IPS-11a (cell line): ENCODE measurements around the gene ARHGEF40.

ENCODE experiments used
- H3K4me3 ChIP-seq: one replicate; pipeline ENCODE4 v1.5.1; 2013; ENCODE audit warnings: low read depth, low read length, control low read depth

ARHGEF40 gene

DNA sequence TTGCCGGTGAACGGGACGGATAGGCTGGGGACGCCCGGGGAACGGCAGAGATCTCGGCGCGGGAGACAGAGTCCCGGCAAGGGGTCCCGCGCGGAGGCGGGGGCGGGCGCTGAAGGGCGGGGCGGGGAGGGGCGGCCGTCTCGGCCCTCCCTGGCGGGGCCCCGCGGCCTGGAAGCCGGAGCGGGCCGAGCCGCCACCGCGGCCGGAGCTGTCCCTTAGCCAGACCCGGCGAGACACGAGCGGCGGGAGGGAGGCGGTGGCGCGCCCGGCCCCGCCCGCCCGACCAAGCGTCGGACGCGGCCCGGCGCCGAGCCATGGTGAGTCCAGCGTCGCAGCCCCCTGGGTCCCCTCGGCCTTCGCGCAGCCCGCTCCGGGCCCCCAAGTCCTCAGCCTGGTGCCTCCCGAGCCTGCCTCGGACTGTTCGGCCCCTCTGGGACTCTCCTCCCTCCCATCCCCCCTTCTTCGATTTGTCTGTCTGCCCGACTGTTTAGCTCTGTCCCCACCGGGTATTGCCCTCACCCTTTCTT is at the start of gene ARHGEF40:
Gene ARHGEF40, plus strand, starts transcription at position 222 of the 527 bp plus-strand sequence. Its CDS starts 93 bp downstream, at position 315.
- peak within 1 kb of the TSS; percentile 79 for H3K4me3 ChIP-seq

DNA sequence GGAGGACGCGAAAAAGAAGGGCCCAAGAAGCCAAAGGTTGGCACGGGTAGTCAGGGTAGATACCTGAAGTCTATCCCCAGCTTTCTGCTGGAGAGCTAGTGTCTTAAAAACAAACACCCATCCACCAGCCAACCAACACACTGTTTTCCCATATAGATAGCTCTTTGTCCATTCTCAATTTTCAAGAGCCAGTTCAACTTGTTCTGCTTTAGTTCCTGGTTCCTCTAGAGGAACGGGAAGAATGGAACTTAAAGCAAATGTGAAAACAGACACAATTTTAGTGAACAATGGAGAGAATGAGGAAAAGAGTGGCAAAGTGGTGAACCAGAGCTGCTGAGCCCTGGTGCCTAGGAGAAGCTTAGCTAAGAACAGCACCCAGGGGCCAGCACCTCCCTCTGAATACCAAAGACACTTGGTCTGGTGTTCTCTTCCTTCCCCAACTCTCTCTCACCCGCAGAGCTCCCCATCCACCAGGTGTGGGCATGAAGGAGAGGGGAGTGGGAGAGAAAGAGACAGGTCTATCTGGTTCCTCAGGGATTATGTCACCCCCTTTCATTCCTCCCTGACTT is 49.0 kb upstream of the ARHGEF40 start:
- H3K4me3 ChIP-seq: no peak overlapping the region

DNA sequence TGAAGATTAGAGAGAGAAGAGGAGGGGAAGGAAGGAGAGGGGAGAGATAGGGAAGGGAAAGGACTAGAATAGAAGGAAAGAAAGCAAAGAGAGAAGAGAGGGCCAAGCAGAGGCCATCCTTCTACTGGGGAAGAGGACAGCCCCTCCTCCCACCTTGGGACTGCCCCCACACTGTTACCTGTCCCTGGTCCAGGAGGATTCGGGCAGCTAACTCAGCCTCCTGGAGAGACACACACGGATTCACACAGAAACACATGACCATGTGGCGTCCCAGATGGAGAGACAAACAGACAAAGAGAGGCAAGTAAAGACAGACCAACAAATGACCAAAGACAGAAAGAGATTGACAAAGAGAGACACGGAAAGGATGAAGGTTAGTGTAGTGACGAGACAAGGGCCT is 47.4 kb upstream of the ARHGEF40 start:
- H3K4me3 ChIP-seq: no peak overlapping the region

DNA sequence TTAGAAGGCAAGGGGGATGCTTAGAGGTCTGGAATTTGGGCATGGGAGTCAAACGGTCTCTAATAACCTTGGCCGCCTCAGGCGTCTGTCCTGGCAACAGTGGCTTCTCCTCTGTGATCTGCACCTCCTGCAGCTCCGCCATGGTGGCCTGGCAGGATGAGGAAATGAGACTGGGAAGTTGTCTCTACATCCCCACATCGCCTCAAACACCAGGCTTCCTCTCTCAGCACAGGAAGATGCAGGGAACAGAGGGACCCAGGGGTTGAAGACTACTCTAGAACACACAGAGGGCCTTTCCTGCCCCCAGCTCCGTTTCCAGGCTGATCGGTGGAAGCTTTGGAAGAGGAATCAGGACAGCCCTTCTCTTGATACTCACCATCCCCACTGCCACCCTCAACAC is 46.9 kb upstream of the ARHGEF40 start:
- no peak overlapping the region for H3K4me3 ChIP-seq

DNA sequence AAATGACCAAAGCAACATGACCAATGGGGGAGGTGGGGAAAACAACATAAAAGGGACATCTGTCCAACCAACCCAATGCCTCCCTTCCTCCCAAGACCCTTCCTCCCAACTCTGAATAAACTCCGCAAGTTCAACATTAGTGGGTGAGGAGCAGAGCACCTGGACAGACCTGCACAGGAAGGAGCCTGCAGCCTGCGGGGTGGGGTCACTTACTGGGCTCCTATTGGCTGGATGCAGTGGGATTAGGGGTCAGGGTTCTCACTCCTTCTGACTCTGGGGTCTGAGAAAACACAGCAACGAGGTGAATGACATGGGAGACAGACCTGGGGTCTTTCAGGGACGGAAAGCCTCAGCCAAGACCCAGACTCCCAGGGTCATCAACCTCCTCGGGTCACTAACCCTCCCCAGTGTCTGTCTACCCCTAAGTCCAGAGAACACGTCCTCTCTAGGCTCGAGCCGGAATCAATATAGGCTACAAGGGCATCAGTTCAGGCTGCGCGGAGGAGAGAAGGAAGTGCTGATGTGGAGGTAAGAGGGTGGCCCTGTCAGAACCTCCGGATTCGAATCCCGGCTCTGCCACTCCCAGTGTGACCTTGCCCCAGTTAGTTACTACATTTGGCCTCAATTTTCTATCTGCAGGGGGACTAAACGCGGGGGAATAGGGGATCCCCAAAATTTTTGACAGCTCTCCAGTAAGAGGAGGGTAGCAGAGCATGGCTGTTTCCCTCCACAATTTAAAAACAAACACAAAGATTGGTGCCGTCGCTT is 46.1 kb upstream of the ARHGEF40 start:
- H3K4me3 ChIP-seq: peak overlapping the region; percentile 33

DNA sequence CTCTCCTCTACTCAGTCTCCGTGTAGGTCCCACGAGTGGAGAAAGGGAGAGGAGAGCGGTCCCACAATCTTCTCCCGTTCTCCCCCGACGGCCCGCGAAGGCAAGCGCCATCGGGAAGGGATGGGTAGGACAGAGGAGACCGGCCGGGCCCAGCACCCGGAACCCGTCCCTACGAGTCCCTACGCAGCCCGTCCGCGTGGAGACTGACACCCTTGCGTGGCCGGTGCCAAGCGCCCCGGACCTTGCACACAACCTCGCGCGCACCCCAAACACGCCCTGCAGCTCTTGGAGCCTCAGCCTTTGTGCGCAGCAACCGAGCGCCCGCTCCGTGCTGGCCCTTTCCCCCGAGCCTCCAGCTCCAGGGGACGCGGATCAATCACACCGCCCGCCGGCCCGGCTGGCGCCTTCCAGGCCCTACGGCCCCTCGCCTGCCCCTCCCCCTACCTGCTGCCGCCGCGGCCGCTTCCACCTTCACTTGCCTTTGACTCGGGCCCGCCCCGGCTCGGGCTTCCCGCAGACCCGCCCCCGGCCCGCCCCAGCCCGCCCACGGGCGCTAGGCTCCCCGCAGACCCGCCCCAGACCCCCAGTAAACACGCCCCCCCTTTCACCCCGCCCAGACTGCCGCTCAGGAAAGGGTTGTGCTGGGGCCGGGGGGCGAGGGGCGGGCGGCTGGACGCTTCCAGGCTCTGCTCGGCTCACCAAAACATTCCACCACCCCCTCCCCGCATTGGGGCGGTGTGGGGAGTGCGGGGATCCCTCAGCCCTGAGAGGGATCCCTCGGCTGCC is 45.3 kb upstream of the ARHGEF40 start, which contains the start of gene NDRG2:
Gene NDRG2, minus strand, starts transcription at position 477 of the 786 bp plus-strand sequence. CDS start 1,746 bp downstream, outside the sequence.
- H3K4me3 ChIP-seq: peak within 1 kb of the TSS; percentile 55

DNA sequence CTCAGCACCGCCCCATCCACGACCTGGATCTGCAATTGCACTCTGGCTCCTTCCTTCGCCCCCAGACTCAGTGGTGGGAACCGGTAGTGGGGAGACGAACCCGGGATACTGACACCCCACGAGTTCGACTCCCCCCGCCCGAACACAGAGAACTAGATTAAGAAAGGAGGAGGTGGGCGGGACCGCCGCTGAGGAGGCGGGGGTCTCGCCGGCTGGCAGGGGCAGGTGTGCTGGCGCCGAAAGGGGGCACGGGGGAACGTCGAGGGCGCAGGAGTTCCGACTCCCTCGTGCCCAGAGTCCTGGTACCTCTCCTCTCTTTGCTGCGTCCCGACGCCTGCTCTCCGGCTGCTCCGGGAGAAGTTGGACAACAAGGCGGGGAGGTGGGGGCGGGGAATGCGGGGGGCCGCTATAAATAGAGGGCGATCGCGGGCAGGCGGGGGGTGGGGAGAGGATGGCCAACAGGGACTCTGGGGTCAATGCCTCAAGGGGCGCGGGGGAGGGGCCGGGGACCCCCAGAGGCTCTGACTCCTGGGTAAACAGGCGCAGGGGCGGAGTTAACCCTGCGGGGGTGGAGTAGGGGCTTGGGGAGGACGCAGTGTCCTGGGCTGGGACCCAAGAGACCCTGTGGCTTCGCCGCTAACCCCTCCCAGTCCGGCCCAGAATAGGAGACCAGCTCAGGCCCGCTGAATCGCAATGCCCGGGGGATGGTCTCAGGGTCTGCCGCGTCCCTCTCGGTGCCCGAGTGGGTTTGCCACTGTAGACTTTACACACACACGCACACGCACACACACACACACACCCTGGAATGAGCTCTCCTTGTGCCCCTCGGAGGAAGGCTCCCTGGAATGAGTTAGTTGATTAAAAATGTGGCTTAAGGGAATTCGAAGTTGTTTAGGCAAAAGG is 44.5 kb upstream of the ARHGEF40 start:
- H3K4me3 ChIP-seq: peak overlapping the region; percentile 55

DNA sequence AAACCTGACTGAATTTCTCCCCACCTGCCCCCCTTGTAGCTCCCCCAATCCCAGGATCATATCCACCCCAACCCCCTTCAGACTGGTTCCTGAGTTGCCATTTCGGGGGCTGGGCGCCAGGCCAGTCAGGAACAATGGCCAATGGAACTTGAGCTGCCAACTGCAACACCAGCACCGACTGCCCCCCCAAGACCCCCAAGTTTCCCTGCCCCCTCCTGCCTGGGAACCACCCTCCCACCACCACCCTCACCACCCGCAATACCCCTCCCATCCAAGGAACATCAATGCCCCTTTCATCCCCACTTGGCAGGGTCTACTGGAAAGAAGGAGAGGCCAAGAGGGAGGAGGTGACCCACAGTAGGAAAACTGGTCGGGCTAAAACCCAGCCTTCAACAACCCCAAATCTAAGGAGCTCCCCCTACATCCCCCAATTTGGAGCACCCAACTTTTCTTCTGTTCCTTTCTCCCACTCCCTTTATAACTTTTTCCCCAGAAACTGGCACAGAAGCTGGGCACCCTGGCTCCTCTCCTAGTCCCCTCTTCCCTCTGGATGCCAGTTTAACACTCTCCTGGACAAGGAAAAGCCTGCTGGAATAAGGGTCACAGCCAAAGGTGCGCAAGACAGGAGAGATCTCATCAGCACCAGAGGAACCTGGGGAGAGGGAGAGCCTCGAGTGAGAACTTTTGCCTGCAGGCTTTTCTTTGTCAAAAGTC is 43.7 kb upstream of the ARHGEF40 start:
- peak overlapping the region; percentile 37 for H3K4me3 ChIP-seq

DNA sequence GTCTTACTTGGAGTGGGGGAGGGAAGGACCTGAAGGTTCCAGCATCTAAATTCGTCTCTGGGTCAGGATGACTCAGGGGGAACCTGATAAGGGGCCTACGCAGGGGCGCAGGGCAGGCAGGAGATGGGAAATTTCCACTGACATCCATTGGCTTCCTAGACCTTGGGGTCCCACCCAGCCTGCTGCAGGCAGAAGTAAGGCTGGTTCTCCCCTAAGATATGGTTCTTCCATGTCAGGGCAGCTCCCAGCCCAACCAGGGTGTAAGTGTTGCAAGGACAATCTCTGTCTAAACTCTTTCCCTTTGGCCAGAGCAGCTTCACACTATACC is 43.2 kb upstream of the ARHGEF40 start:
- H3K4me3 ChIP-seq: no peak overlapping the region

DNA sequence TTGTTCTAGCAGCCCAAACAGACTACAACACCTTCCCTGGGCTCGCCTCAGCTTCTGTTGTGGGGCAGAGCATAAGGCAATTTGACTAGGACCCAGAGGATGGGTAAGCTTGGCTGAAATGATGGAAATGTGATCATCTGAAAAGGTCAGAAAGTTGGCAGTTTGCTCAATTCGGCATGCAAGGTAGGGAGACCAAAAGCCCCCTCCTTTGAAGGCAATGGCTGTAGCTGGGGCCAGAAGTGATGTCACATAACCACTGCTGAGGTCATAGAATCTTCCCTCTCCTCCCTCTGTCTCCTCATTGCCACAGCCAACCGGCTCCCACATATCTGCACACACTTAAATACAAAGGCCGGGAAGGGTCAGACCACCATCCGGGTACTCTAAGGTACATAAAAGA is 40.2 kb upstream of the ARHGEF40 start, which contains the start of gene TPPP2:
Gene TPPP2, plus strand, starts transcription at position 301 of the 400 bp plus-strand sequence. CDS start 365 bp downstream, outside the sequence.
- H3K4me3 ChIP-seq: no peak within 1 kb of the TSS

DNA sequence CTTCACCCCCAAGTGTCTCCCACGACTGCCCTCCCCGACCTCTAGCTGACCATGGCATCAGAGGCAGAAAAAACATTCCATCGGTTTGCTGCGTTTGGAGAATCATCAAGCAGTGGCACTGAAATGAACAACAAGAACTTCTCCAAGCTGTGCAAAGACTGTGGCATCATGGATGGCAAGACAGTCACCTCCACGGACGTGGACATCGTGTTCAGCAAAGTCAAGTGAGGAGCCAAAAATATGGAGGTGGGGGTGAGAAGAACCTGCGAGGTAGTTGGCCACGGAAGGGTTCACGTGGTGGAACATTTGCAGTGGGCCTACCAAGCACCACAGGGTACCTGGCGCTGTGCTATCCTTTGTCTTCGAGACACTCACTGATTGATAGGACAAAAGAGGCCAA is 39.6 kb upstream of the ARHGEF40 start:
- no peak overlapping the region for H3K4me3 ChIP-seq

DNA sequence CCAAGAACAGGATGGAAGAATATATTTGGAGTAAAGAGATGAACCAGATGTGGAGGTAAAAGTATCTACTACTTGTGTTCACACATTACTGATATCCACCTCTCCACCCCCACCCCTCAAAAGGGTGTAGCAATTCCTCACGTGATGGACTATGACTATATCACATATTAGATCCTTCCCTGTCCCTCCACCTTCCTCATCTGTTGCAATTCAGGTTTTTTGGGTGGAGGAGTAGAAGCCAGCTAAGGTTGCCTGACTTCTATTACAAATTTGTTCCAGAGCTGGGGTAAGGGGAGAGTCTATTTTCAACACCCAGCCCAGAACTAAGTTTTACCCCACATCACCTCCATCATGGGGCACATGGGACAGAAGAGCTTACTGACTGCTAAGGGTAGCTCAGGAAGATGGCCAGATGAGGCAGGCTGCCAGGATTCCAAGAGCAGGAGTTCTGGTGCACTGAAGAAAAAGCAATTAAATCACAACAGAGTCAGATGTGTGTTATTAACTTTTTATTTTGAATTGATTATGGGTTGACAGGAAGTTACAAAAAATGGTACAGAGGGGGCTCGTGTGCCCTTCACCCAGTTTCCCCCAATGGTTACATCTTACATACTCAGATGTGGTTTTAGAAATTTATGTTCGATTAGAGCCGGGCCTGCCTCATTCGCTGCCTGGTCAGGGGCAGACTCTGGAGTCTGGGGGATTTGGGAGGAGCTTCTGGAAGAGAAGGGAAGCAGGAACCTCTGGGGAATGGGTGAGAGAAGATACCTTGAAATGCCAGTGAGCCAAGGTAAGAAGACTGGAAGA is 37.6 kb upstream of the ARHGEF40 start:
- H3K4me3 ChIP-seq: no peak overlapping the region

DNA sequence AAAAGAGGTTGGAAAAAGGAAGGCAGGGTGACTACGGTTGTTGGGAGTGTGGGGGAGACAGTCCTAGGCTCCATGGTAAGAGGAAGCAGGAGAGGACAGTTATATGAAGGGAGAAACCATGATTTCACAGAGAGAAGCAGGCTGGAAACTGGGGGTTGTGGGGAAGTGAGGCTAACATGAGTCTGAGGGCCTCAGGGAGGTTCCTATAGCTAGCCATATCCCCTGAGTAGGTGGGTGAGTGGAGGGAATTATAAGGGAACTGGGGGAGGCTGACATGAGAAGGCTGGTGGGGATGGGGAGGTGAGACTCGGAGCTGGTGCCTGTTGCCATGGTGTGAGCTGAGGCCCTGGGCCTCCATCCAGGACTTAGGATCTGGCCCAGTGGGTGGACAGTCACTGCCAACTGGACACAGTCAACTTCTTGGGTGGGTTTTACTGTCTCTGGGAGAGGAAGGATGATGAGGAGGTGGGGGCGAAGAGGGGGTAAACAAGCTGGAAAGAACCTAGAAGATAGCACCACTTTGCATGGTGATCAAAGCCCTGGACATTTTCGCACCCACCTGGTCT is 36.9 kb upstream of the ARHGEF40 start:
- no peak overlapping the region for H3K4me3 ChIP-seq

DNA sequence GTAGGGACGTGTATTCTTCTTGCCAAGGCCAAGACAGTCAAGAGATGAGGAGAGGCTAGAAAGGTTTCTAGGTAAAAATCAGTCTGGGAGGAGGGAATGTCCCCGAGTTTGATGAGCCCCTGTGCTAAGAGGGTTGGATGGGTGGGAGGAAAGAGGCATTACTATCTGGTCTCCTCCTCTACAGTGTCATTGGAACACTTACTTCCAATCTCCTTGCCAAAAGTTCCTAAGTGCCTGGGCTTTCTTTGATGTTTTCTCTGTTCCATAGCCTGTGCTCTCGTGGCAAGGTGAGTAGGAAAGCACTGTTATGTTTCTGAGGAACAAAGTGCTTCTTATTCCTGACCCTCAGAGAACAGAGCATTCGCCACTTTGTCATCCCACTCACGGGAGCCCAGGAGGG is 35.4 kb upstream of the ARHGEF40 start, which contains the start of gene RNASE13:
Gene RNASE13, minus strand, starts transcription at position 101 of the 400 bp plus-strand sequence. CDS start 519 bp downstream, outside the sequence.
- no peak within 1 kb of the TSS for H3K4me3 ChIP-seq

DNA sequence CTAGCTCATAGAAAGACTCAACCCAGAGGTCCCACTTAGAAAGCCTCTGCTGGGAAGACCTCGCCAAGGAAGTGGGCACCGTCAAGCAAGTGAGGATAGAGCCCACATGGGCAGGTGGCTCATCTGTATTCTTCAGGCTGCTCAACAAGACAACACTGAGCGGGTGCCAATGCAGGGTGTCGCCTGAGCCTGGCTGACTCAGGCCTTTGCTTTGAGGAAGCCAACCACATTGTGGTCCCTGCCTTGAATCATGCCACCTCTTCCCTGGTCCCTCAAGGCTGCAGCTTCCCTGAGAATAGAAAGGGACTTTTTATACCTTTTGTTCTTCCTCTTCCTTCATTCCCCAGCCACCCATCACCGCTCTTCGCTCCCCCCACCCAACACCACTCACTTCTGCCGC is 33.4 kb upstream of the ARHGEF40 start:
- H3K4me3 ChIP-seq: no peak overlapping the region

DNA sequence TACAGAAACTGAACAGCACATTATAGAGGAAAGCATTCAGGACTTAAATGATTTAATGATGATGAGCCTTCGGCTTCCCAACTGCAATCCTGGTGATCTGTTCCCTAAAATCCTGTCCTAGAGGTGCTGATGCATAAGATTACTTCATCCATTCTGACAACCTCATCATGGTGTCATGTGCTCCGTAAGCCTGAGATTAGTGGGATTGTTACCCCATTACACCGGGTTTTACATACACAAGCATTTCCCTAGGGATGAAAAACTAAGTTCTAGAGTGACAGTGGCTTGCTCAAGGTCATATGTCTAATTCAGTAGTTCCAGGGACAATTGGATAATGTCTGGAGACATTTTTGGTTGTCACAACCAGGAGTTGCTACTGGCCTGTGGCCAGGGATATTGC is 32.9 kb upstream of the ARHGEF40 start:
- H3K4me3 ChIP-seq: no peak overlapping the region

DNA sequence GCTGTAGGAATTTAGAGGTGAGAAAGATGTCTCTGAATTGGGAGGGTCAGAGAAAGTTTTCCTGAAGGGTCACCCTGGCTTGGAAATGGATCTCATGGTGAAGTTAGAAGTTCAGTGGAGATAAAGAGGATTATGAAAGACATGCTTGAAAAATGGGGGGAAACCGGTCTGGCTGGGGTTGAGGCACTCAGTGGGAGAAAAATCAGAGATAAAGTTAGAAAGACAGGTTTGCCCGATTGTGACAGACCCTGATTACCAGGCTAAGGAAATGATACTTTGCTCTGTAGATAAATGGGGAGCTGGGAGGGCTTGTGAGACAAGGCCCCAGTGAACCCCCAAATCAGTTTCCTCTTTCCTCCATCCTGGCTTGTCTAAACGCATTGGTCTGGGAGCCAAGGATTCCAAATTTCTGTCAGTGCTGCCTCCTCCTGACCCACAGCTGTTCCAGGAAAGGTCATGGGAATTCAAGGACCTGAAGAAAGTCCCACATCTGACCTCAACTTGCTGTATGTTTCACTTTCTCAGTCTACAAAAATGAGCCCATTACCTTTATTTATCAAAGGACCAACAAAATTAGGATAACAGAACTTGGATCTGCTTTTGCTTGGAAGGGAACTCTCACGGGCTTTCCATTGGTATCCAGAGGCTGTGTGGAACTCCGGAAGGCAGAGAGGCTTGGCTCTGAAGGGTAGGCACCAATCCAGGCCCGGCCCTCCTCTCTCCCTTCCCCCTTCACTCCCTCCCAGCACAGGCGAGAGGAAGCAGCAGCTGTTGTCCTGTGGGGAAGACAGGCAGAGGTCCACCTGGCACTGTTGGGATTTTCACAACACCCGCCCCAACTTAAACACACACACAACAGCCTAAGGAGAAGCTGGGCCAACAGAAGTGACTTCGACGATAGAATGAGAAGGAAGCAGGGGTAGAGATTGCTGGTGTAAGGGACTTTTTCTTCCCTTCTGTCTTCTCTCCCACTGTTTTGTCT is 31.4 kb upstream of the ARHGEF40 start:
- H3K4me3 ChIP-seq: no peak overlapping the region
